NCI-H2029 (cell line): ENCODE data around the gene SEMA4A.
"Not testable (repeated sequence)": the region's sequence is repeated elsewhere in the genome, so short reads cannot be mapped to it uniquely, and the experiment has no call there.

Source experiments
- DNase-seq: peaks from one replicate; lab custom pipeline; 2025; lab: John Stamatoyannopoulos, UW

SEMA4A gene

DNA sequence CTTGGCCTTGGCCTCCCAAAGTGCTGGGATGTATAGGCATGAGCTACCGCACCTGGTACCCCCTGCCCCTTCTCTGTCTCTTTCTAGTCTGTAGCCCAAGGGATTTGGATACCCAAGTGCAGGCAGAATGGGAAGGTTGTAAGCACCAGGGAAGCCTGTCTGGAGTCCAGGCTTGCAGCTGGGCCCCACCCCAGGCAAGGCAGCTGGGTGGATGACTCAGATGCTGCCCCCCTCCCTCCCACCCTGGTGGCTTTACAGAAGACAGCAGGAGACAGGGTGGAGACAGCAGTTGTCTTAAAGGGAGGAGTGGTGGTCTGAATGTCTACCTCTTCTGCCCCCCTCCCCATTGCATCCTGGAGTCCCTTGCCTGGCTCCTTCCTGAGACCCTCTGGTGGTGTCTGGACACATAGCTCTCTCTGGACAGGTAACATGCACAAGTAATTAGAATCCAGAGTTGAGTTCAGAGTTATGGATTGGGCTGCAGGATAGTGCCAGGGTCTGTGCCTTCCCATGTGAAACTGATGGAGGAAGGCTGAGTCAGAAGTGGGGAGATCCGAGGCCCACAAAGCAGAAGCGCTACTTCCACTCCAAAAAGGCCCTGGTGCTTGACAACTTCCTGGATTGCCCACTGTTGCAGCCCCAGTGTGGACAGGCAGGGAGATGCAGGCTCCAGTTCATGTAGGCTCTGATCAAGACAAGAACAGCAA is 33.7 kb upstream of the SEMA4A start:
- DNase-seq, result no peak

DNA sequence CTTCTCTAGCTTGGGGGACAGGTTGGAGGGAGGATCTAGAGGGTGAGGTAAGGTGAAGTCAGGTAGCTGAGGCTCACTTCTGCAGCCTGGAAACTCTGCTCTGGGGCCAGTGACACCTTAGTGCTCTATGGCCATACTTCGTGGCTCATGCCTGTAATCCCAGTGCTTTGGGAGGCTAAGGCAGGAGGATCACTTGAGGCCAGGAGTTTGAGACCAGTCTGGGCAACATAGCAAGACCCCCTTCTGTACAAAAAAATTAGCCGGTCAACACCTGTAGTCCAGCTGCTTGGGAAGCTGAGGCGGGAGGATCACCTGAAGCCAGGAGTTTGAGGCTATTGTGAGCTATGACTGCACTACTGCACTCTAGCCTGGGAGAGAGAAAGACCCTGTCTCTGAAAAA is 33.1 kb upstream of the SEMA4A start:
- no peak for DNase-seq

DNA sequence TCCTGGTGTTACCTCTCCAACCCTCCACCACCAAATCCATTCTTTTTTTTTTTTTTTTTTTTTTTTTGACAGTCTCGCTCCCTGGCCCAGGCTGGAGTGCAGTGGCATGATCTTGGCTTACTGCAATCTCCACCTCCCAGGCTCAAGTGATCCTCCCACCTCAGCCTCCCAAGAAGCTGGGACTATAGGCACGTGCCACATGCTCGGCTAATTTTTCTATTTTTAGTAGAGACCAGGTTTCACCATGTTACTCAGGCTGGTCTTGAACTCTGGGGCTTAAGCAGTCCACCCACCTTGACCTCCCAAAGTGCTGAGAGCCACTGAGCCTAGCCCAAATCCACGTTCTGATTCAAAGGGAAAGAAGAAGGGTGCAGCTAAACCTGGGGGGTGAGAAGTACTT is 32.4 kb upstream of the SEMA4A start:
- not testable (repeated sequence) for DNase-seq

DNA sequence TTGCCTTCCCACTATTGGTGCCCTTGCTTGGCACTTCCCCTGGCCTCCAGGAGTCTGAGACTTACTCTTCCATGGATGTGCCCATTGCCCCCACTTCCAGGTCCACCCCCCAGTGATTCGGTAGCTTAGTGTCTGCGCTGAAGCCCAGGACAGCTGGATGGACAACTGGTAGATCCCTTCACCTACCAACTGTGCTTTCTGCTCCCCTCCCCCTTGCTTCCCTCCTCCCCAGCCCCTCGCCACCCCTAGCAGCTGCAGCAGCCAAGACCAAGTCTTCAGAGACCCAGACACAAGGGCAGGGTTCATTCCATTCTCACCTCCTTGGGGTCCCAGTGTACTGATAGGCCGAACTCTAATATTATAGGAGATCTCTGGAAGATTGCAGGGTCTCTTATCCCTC is 31.9 kb upstream of the SEMA4A start:
- DNase-seq, result no peak

DNA sequence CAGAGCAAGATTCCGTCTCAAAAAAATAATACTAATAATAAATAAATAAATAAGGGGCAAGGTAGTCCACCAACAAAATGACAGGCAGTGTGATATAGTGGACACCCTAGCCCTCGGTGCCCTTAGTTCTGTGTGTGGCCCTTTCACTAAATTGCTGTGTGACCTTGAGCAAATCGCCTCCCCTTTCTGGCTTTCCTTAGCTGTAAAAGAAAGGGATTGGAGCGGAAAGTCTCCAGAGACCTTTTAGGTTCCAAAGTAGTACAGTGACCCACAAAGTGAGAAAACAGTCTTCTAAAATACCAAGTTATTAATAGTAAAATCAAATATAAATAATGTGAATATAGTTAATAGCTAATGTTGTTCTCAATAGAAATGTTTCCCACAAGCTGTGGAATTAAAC is 31.3 kb upstream of the SEMA4A start:
- DNase-seq, result no peak

DNA sequence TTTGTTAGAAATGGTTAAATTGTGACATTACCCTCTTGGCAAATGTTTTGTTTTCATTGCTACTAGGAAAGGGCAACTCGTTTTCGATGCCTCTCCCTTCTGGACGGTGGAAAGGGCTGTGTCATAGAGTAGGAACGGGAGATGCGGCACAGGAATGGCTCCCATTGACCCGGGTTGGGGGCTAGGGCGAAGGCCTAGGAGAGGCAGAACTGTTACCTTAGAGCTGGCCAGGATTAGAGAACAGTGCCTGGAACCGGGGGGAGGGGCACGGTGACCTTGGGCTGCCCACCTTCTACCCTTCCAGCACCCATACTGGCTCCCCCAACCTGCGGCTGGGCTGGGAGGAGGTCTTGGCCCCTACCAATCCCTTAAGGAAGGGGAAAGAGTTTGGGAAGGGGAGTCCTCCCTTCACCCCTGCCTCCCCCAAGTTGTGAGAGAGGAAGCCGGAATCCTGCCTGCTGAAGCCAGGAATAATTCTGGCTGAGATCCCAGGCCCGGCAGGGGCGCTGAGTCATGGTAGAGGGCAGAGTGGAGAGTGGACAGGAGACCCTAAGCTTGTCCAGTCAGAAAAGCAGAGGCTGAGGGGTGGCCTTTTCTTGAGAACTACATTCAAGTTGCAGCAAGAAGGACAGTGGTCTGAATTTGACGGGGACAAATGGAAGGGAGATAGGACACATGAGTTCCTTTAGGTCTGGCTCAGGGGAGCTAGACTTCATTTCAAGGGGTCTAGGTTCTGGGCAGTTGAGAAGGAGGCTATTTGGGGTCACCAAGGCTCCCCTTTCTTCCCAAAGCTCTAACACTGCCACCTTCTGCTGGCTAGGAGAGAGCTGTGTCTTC is 30.6 kb upstream of the SEMA4A start:
- DNase-seq, result no peak

DNA sequence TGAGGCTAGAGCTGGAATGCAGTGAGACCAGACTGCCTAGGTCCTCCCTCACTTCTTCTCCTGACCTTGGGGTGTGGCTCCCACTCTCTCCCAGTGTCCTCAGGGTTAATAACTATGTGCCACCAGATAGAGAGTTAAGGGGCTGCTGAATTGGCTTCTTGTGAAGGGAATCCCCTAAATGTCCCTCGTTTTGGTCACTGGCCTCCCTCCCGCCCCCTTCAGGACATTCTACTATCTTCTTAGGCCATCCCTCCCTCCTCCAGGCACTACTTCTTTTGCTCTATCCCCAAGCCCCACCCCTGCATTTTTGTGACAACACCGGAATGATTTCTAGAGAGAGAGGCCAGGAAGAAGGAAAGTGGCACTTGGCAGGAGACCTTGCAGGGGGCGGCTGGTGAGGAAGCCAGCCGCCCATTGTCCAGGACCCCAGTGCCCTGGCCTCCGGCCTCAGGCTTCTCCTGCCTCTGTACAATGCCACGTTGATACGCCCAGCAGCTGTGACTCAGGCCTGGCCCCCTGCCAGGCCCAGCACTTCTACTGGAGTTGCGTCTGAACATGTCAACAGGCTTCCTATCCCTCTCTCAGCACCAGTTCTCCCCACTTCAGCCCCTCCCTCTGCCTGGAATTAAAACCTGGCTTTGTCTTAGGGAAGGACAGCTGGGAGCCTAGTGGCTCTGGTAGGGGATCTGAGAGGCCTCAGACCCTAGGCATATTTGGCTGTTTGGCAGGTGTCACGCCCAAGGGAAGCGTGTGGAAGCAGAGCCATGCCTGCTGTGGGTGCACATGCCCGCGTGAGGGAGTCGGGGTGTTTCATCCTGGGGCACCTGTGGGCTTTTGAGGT is 29.8 kb upstream of the SEMA4A start:
- peak; percentile 88 for DNase-seq

DNA sequence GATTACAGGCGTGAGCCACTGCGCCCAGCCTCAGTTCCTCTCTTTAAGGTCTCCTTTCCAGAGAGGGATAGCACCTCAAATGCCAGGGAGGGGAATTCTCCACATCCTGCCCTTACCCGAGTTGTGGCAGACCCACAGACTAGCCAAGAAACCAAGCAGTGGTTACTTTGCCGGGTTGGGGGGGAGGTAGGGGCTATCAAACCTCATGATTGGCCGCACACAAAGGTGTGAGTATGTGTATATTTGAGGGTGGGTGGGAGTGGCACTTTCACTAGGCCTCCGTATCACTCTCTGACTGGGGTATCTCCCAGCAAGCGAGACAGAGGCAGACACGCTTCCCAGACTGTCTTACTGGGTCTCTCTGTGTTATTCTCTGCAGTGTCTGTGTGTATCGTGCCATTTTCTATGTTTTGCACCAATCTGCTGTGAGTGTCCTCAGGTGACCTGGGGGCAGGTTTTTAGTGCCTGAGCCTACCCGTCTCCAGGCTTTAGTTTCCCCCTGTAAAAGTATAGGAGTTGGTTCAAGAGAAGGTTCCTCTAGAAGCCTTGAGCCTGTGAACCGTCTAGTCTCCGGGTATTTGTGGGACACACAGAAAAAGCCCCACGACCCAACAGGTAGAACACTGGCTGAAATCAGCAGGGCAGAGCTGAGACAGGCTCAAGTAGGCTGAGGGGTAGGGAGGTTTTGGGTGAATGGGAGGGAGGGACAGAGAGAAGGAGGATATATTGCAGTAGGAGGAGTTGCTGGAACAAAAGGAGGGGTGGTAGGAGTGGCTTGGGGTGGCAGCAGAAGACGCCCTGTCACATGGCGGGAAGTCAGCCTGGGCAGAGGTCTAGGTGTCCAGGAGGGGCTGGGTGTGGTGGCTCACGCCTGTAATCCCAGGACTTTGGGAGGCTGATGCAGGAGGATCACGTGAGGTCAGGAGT is 28.6 kb upstream of the SEMA4A start:
- DNase-seq, result no peak

DNA sequence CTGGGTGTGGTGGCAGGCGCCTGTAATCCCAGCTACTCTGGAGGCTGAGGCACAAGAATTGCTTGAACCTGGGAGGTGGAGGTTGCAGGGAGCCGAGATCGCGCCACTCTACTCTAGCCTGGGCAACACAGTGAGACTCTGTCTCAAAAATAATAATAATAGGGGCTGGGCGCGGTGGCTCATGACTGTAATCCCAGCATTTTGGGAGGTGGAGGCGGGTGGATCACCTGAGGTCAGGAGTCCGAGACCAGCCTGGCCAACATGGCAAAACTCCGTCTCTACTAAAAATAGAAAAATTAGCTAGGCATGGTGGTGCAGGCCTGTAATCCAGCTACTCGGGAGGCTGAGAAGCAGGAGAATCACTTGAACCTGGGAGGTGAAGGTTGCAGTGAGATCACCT is 27.8 kb upstream of the SEMA4A start:
- not testable (repeated sequence) for DNase-seq

DNA sequence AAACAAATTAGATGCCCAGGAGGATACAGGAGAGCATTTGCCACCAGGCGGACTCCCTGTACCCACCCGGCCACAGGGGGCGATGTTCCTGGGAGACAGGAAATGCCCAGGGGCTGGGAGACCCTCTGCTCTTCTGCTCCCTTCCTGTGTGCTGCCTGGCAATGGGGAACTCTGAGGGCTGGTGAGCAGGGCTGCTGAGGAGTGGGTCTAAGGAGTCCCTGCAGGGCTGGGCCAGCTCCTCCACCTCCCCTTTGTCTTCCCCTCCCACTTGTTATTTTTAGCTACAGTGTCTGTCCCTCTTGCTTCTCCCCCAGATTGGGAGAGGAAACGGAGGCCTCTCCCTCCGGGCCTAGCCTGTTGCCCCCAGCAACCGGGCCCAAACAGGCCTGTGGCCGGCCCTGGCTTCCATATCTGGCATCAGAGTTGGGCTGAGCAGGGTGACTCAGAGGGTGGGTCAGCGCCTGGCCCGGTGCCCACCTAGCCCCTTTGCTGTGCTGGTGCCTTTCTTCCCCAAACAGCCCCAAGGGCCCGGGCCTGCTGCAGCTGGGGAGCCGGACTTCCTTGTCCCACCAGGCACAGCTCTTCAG is 27.2 kb upstream of the SEMA4A start:
- no peak for DNase-seq

DNA sequence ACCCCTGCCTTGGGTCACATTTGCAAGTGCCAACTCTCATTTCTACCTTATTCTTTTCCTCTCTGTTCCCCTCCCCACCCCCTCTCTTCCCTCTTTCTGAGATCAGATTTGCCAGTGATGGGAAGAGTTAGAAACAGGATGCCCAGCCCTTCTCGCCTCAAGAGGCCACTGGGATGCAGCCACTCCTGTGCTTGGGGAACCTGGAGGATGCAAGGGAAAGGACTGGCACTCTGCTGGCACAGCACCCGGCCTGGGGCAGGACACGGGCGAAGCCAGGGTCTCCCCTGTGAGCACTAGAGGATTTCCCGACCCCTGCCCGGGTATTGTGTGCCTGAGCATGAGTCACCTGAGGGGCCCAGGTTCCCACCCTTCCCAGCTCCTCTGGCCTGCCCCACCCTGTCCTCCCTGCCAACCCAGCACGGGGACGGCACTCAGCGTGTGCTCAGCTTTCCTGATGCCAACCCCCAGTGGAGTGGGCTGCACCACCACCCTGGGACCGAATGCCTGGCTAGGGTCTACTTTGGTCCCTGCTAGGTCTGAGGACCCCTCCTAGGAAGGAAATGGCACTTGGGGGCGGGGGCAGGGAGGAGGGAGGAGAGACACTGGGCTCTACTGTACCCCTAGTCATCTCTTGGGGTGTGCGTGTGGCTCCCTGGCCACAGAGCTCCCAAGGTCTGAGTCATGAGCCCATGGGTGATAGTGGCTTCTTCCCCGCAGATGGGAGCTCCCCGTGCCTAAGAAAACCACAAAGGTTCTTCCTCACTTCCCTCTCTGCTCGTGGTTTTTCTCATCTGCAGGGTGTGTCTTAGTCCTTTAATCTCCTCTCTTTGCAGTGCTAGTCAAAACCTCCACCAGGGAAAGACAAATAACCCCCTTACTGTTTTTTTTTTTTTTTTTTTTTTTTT is 26.5 kb upstream of the SEMA4A start:
- no peak for DNase-seq

DNA sequence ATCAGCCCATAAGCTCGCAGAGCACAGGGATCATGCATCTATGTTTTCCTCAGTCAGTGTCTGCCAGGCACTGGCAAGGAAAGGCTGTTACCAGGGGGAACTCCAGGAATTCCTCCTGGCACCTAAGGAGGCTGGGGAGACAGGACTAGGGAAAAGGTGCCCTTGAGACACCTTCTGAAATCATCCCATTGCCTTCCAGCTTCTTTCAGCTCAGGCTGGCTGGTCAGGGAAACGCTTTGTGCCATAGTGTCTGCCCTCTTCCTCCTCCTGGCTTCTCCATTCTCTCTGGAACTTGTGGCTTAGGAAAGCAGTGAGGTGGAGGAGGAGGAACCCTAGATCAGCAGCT is 25.1 kb upstream of the SEMA4A start:
- DNase-seq, result no peak

DNA sequence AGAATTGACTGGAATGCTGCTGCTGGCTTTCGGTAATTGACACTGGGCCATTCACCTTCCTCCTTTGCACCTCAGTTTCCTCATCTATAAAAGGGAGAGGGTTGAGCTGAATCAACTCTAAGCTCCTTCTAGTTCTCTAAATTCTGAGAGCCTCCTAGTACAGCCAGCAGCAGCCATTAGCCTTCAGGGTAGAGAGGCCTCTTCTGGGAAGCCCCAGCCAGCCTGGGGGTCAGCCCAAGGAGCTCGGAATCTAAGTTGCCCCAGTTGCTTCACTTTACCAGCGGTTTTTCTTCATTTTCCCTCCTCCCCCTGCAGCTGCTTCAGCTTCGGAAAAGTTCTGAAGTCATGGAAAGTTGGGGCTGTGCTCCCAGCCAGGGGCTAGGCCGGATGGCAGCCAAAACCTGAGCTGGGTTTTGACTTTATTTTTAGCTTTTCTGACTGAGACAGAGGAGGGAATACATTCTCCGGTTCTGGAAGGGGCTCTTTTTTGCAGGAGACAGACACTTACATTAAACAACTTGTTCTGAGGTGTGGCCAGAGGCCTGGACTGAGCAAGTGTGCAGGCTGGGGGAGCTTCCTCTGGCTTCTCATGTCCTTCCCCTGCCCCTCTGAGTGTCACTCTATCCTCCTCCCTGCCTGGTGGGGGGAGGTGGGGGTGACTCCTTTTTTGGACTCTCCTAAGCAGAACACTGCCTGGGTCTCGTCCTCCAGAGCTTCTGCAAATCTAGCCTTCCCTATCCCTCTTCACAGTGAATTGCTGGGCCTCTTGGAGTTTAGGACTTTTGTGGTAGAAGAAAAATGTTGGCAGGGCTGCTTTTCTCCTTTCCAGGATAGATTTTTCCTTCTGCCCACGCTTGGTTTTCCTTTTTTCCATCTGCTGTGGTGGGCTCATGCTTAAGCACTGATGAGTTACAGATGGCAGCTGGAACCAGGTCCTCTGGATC is 24.5 kb upstream of the SEMA4A start:
- no peak for DNase-seq

DNA sequence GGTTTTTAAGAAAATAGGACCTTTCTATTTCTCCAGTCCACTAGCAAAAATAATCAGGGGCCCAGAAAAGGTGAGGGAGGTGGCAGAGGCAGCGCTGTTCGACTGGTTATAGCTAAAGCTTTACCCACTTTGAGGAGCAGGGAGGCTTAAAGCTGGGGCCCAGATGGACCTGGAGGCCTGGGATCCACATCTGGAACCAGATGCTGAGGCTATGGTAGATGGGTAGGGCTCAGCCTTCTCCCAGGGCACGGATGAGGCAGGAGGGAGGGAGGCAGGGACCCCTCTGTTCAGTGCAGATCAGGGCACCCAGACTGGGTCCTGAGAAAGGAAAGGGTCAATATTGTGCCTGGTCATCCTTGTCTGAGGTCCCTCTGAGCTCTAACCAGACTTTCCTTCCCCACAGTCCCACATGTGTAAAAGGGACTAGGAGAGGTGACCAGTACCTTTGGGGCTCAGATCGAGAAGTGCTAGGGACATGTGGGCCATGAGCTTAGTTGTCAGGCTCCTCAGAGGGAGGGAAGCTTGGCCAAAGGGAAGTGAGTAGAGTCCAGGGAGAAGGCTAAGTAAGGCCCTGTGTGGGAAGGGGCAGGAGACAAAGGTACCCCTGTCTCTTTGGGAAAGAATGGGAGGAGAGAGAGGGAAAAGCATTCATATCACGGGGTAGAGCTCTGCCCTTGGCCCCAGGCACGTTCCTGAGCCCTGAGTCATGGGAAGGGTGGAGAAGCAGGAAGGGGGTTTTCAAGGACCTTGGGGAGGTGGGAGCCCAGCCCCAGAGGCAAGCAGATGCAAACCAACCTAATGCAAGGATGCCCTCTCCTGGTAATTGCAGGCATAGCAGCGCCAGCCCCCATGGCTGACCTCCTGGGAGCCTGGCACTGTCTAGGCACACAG is 23.5 kb upstream of the SEMA4A start:
- DNase-seq, result peak; percentile 57

DNA sequence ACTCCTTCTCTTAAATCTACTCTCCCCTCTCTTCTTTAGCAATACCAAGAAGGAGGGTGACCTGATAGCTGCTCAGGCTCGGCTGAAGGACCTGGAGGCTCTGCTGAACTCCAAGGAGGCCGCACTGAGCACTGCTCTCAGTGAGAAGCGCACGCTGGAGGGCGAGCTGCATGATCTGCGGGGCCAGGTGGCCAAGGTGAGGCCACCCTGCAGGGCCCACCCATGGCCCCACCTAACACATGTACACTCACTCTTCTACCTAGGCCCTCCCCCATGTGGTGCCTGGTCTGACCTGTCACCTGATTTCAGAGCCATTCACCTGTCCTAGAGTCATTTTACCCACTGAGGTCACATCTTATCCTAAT is 22.8 kb upstream of the SEMA4A start:
- DNase-seq, result no peak

DNA sequence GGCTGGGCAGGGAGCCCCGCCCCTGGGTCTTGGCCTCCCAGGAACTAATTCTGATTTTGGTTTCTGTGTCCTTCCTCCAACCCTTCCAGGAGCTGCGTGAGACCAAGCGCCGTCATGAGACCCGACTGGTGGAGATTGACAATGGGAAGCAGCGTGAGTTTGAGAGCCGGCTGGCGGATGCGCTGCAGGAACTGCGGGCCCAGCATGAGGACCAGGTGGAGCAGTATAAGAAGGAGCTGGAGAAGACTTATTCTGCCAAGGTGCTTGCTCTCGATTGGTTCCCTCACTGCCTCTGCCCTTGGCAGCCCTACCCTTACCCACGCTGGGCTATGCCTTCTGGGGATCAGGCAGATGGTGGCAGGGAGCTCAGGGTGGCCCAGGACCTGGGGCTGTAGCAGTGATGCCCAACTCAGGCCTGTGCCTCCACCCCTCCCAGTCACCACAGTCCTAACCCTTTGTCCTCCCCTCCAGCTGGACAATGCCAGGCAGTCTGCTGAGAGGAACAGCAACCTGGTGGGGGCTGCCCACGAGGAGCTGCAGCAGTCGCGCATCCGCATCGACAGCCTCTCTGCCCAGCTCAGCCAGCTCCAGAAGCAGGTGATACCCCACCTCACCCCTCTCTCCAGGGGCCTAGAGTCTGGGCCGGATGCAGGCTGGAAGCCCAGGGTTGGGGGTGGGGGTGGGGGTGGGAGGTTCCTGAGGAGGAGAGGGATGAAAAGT is 18.5 kb upstream of the SEMA4A start:
- no peak for DNase-seq
